Choroid plexus epithelial cell (primary cell): Measurements from ENCODE around the gene C1QC.

Experiments
- DNase-seq: peaks from one replicate; pipeline ENCODE4 v3.0.0-alpha.2; 2010; ENCODE audit warnings: low read depth
- H3K4me3 ChIP-seq: 2 replicates; pipeline ENCODE4 v1.5.1; 2011; ENCODE audit warnings: low read depth, mild to moderate bottlenecking, control low read depth, low read length, moderate library complexity
- CTCF ChIP-seq: conservative IDR thresholded peaks from 2 replicates; pipeline ENCODE4 v1.5.1; 2011; ENCODE audit warnings: low read depth, mild to moderate bottlenecking, control low read depth, inconsistent platforms, low read length, moderate library complexity

Gene C1QC

GRCh38 chr1:22600071-22600816 is 43.2 kb upstream of the C1QC start:
- no peak overlapping the region for H3K4me3 ChIP-seq
- DNase-seq, result no peak
- no peak for TF ChIP-seq CTCF

GRCh38 chr1:22600817-22601605 is 42.4 kb upstream of the C1QC start:
- H3K4me3 ChIP-seq, result no peak overlapping the region
- TF ChIP-seq CTCF, result no peak
- DNase-seq, result no peak

- no peak for TF ChIP-seq CTCF
- H3K4me3 ChIP-seq, result no peak overlapping the region
- no peak for DNase-seq
Measured at GRCh38 chr1:22601610-22602009, 41.8 kb upstream of the C1QC start.

- no peak overlapping the region for H3K4me3 ChIP-seq
- TF ChIP-seq CTCF, result no peak
- no peak for DNase-seq
Measured at GRCh38 chr1:22602060-22602740, 41.2 kb upstream of the C1QC start.

GRCh38 chr1:22606161-22606560 is 37.3 kb upstream of the C1QC start:
- H3K4me3 ChIP-seq, result no peak overlapping the region
- DNase-seq, result no peak
- no peak for TF ChIP-seq CTCF

GRCh38 chr1:22607154-22607553 is 36.3 kb upstream of the C1QC start:
- TF ChIP-seq CTCF, result no peak
- no peak overlapping the region for H3K4me3 ChIP-seq
- DNase-seq, result peak; percentile 2
